ENCODE measurements around the gene RARB.

DNA sequence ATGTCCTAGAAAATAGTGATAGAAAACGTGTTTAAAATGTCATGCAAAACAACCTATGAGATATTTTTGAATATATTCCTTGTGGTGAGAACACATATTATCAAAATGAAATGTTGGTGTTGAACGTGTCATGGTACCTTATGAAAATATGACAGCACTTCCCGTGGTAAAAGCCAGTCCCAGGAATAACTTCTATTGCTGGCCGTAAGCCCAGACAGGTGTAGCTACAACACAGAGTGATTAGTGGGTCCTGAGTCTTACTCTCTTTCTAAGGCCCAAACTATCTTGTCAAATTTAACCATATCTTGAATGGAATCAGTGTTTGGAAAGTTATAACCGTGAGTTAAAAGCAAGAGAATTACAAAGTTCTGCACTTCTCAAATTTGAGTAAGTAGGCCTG, 24.1 kb downstream of the RARB start:
- no peak for TF ChIP-seq ZNF274 (IDR thresholded peaks at IDR 0.05; ENCODE audit: low read depth, low read length)
- TF ChIP-seq YY1 (IDR thresholded peaks at IDR 0.05; ENCODE audit: insufficient read depth, insufficient read length) = no peak
- TF ChIP-seq SUZ12 (IDR thresholded peaks at IDR 0.05; ENCODE audit: extremely low read depth, insufficient read depth, insufficient read length) = no peak

Data from NT2/D1 (cell line).